Thymus (tissue), 11 donors: ENCODE measurements around the gene ST8SIA5. TPM values are rescaled to one million over a fixed set of nuclear protein-coding genes. Genes with fewer than 3 reads are reported as not detected.

ENCODE experiments used
- DNase-seq, 9 donors: peaks; one replicate each; pipeline ENCODE4 v3.0.0-alpha.2; 2013; ENCODE audit warnings: low spot score in 9 of 9, low read depth in 6 of 9, missing footprints in 1 of 9
- H3K27ac ChIP-seq, 2 donors: one replicate each; pipeline ENCODE4 v1.5.1; 2013; ENCODE audit warnings: control low read depth in 1 of 2, low read depth in 1 of 2, low read length in 1 of 2, mild to moderate bottlenecking in 1 of 2, moderate library complexity in 1 of 2
- H3K27me3 ChIP-seq, 2 donors: one replicate each; pipeline ENCODE4 v1.5.1; 2013; ENCODE audit warnings: low read length in 1 of 2; ENCODE audit not compliant: control insufficient read depth in 2 of 2, insufficient read depth in 1 of 2
- H3K36me3 ChIP-seq, 2 donors: one replicate each; pipeline ENCODE4 v1.5.1; 2013; ENCODE audit warnings: low read length in 1 of 2, mild to moderate bottlenecking in 1 of 2, moderate library complexity in 1 of 2; ENCODE audit not compliant: control insufficient read depth in 2 of 2, insufficient read depth in 2 of 2
- H3K4me1 ChIP-seq, 2 donors: one replicate each; pipeline ENCODE4 v1.5.1; 2013; ENCODE audit warnings: low read length in 2 of 2; ENCODE audit not compliant: control insufficient read depth in 2 of 2, insufficient read depth in 2 of 2
- H3K4me3 ChIP-seq, 2 donors: one replicate each; pipeline ENCODE4 v1.5.1; 2013; ENCODE audit warnings: low read length in 2 of 2, control low read depth in 1 of 2, mild to moderate bottlenecking in 1 of 2
- H3K9me3 ChIP-seq, 2 donors: one replicate each; pipeline ENCODE4 v1.5.1; 2013; ENCODE audit warnings: low read length in 1 of 2, mild to moderate bottlenecking in 1 of 2; ENCODE audit not compliant: control insufficient read depth in 2 of 2, insufficient read depth in 1 of 2
- WGBS: extraction: QIAGEN DNeasy Blood & Tissue Kit; methylation state at CpG from one replicate; pipeline ENCODE4 v1.1.7; 2013; 5-methylcytosine and 5-hydroxymethylcytosine counted together
- polyA plus RNA-seq: library from polyadenylated mRNA; stranded (reverse); fragments of 200-250 nt; gene quantifications from one replicate; pipeline ENCODE4 v1.2.3, GENCODE V29; 2013
- total RNA-seq: library from RNA; stranded (reverse); fragments of 120-200 nt; gene quantifications from one replicate; pipeline ENCODE4 v1.2.4, GENCODE V29; 2013
- donor health status: healthy.

Gene ST8SIA5
- total and polyA plus RNA-seq, 2 donors: 0.05 to 0.23 TPM

- DNase-seq: no peak
- no peak within 1 kb of the TSS for H3K4me3 ChIP-seq
- no peaks in the 10 kb centered on the region for H3K4me1 ChIP-seq
- H3K36me3 ChIP-seq: no peaks in the 10 kb centered on the region
- 84% methylated on average over 25 of the region's 25 CpGs for WGBS
- no peaks in the 10 kb centered on the region for H3K9me3 ChIP-seq
- H3K27me3 ChIP-seq: no peaks in the 10 kb centered on the region
- no peak within 1 kb of the TSS for H3K27ac ChIP-seq
These were observed 99.5 kb downstream of the ST8SIA5 start, which contains the start of gene LOXHD1 for GRCh38 chr18:46657115-46657955. TSS of gene LOXHD1 (minus strand) at chr18:46657220. CDS start at chr18:46657033, 187 bp downstream.

DNA sequence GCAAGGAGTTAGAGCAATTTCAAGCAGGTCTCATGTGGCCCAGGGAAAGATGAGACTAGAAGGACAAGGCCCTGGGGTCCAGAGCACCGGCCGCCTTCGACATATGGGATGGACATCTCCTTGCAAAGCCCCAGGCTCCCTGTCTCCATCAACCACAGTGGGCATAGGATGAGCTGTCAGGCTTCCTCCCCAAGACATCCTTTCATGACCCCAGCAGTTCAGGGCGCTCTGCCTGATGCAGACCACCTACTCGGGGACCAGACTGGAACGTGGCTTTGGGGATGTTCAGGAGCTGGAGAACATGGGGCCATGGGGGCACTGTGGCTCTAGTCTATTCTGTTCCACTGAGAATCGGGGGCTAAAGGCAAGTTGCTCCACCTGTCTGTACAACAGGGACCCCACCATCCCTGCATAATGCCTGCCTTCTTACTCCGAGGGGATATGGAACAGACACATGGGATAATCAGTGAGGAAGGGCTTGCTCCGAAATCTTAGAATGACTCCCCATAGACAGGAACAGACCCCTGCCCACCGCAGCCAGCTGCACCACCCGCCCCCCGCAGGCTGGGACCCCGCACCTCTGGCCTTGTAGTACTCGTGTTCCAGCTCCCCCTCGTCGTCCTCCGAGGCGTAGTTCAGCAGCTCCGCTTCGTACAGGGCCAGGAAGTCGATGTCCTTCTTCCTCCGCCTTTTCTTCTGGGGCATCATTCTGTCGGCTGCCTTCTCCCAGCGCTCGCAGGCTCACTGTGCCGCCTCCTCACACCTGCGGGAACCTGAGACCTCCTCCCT, 100.3 kb downstream of the ST8SIA5 start:
- DNase-seq: no peak
- no peaks in the 10 kb centered on the region for H3K4me1 ChIP-seq
- whole genome bisulfite sequencing: 95% methylated on average over 27 of the region's 27 CpGs
- H3K4me3 ChIP-seq: no peak overlapping the region
- H3K36me3 ChIP-seq: no peaks in the 10 kb centered on the region
- H3K27ac ChIP-seq: no peak overlapping the region
- H3K27me3 ChIP-seq: no peaks in the 10 kb centered on the region
- no peaks in the 10 kb centered on the region for H3K9me3 ChIP-seq

DNA sequence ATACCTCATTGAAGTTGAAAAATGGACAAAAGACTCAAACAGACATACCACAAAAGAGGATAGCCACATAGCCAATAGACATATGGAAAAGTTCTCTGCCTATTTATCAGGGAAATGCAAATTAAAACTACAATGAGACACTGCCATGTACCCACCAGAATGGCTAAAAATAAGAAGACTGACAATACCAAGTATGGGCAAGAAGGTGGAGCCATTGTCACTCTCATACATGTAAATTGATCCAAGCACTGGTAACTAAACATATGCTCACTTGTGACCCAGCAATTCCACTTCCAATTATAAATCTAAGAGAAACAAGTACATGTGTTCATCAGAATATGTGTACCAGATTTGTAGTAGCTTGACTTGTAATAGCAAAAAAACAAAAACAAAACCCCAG, 104.5 kb downstream of the ST8SIA5 start:
- Histone ChIP-seq H3K27me3 (no peaks in the 10 kb centered on the region), H3K4me3 (no peak overlapping the region), H3K27ac (no peak overlapping the region), H3K4me1 (no peaks in the 10 kb centered on the region), H3K9me3 (no peaks in the 10 kb centered on the region), H3K36me3 (no peaks in the 10 kb centered on the region)
- DNase-seq: no peak

- no peak for DNase-seq
These were observed 106.2 kb downstream of the ST8SIA5 start for GRCh38 chr18:46650681-46651080.

DNA sequence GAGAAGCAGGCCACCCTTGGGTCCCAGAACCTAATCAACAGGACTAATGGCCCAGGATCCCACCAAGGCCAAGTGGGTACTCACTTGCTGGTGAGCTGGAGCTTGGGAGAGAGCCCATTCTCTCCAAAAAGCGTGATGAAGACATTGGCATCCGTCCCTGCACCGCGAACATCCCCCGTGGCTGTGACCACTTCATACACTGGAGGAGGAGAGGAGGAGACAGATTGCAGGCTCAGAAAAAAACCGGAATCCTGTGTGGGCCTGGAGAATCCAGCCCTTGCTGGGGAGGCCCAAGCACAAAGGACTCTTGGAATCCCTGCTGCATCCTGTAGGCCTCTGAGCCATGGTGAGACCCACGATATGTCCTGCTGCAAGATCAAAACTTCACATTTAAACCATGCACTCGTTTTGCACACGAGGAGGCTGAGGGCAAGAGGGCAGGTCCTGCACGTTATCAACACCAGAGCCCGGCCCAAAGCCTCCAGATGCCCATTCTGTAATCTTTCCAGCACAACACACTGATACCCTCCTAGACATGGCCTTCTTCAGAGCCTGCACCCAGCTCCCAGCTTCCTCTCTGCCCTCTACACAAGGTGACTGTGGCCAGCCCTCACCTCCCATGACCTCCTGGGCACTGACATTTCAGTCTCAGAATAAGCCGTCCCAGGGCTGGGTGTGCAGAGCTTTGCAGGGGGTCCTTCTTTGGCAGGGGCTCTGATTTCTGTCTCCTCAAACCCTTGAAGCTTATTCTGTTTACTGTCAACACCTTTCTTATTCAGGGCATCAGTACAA, 107.6 kb downstream of the ST8SIA5 start:
- Histone ChIP-seq H3K4me1 (no peaks in the 10 kb centered on the region), H3K27ac (no peak overlapping the region), H3K9me3 (no peaks in the 10 kb centered on the region), H3K36me3 (no peaks in the 10 kb centered on the region), H3K4me3 (no peak overlapping the region), H3K27me3 (no peaks in the 10 kb centered on the region)
- no peak for DNase-seq
- WGBS: 96% methylated on average over 12 of the region's 12 CpGs

More at GRCh38 chr18:46650681-46651080, 106.2 kb downstream of the ST8SIA5 start:
- Histone ChIP-seq H3K9me3 (no peaks in the 10 kb centered on the region), H3K27ac (no peak overlapping the region), H3K4me3 (no peak overlapping the region), H3K4me1 (no peaks in the 10 kb centered on the region), H3K36me3 (no peaks in the 10 kb centered on the region), H3K27me3 (no peaks in the 10 kb centered on the region)
- 86% methylated on average over 4 of the region's 4 CpGs for WGBS

- no peaks in the 10 kb centered on the region for H3K36me3 ChIP-seq
- no peaks in the 10 kb centered on the region for H3K9me3 ChIP-seq
- no peaks in the 10 kb centered on the region for H3K27me3 ChIP-seq
- H3K4me1 ChIP-seq: no peaks in the 10 kb centered on the region
- 95% methylated on average over 7 of the region's 7 CpGs for WGBS
- no peak overlapping the region for H3K4me3 ChIP-seq
- no peak overlapping the region for H3K27ac ChIP-seq
- no peak for DNase-seq
These were observed 110.4 kb downstream of the ST8SIA5 start for GRCh38 chr18:46646468-46646867.

GRCh38 chr18:46642561-46642960, 114.3 kb downstream of the ST8SIA5 start:
- H3K4me3 ChIP-seq: no peak overlapping the region
- no peaks in the 10 kb centered on the region for H3K36me3 ChIP-seq
- no peak overlapping the region for H3K27ac ChIP-seq
- WGBS: 85% methylated on average over 5 of the region's 5 CpGs
- no peaks in the 10 kb centered on the region for H3K4me1 ChIP-seq
- H3K27me3 ChIP-seq: no peaks in the 10 kb centered on the region
- no peak for DNase-seq
- no peaks in the 10 kb centered on the region for H3K9me3 ChIP-seq

- H3K36me3 ChIP-seq: no peaks in the 10 kb centered on the region
- no peak for DNase-seq
- H3K27ac ChIP-seq: no peak overlapping the region
- 96% methylated on average over 7 of the region's 7 CpGs for WGBS
- no peak overlapping the region for H3K4me3 ChIP-seq
- H3K27me3 ChIP-seq: no peaks in the 10 kb centered on the region
- H3K4me1 ChIP-seq: no peaks in the 10 kb centered on the region
- no peaks in the 10 kb centered on the region for H3K9me3 ChIP-seq
These were observed 114.9 kb downstream of the ST8SIA5 start for GRCh38 chr18:46641917-46642316.
